GM12878 (cell line): ENCODE data around the gene CLEC1A. TPM values are rescaled to one million over a fixed set of nuclear protein-coding genes. Genes with fewer than 3 reads are reported as not detected.

Source experiments
- ATAC-seq: fragments of 200-7000 bp; cut with Tn5 transposase; 3 replicates; pipeline ENCODE4 v1.9.1; 2020; ENCODE audit warnings: mild to moderate bottlenecking, moderate library complexity
- BruUV-seq: library from RNA; stranded (reverse); fragments of 400-500 nt; replicated peaks from 2 replicates; lab custom pipeline; 2021; lab: Mats Ljungman, UMichigan
- CTCF ChIA-PET: fragments of 300-600 bp; sonication (Branson Sonifier 250); formaldehyde crosslinking; extraction: SDS; loops from one replicate; lab custom pipeline; 2021; ENCODE audit warnings: inconsistent platforms; lab: Yijun Ruan, JAX
- POLR2A ChIA-PET: fragments of 350-600 bp; formaldehyde crosslinking; extraction: SDS; loops from one replicate; lab custom pipeline; 2021; ENCODE audit warnings: inconsistent platforms; lab: Charles Lee
- RAD21 ChIA-PET: fragments of 300-600 bp; sonication (Branson Sonifier 250); formaldehyde crosslinking; loops from one replicate; lab custom pipeline; 2023; ENCODE audit warnings: antibody characterized with exemption; ENCODE audit not compliant: unreplicated experiment; lab: Charles Lee
- SMC1A ChIA-PET: fragments of 300-600 bp; sonication (Branson Sonifier 250); formaldehyde crosslinking; loops from one replicate; lab custom pipeline; 2023; ENCODE audit not compliant: unreplicated experiment, uncharacterized antibody; lab: Charles Lee
- DNase-seq: peaks from one replicate; pipeline ENCODE4 v3.0.0-alpha.2; 2011; ENCODE audit warnings: low read depth, low spot score
- FAIRE-seq: peaks from 3 replicates; lab custom pipeline; 2011; peaks lifted over from hg19 to GRCh38; lab: Jason Lieb, UNC
- H2AFZ ChIP-seq: 2 replicates; pipeline ENCODE4 v1.6.0; 2011; ENCODE audit warnings: low read depth, low read length, control low read depth; ENCODE audit not compliant: control insufficient read depth
- H3K27ac ChIP-seq: 2 replicates; pipeline ENCODE4 v1.5.1; 2011; ENCODE audit warnings: control low read depth; ENCODE audit not compliant: control insufficient read depth, insufficient read depth
- H3K27me3 ChIP-seq, 2 experiments: replicated peaks in 1 of 2; 2 replicates each; pipeline versions ENCODE4 v1.6.0 to v1.6.1; 2011; ENCODE audit warnings: low read length in 1 of 2; ENCODE audit not compliant: control insufficient read depth in 2 of 2, insufficient read depth in 2 of 2
- H3K36me3 ChIP-seq, 2 experiments: 2 replicates each; pipeline ENCODE4 v1.5.1; 2011; ENCODE audit warnings: low read length in 1 of 2; ENCODE audit not compliant: control insufficient read depth in 2 of 2, insufficient read depth in 2 of 2
- H3K4me1 ChIP-seq: 2 replicates; pipeline ENCODE4 v1.6.1; 2011; ENCODE audit warnings: mild to moderate bottlenecking, low read length, moderate library complexity, mixed read lengths; ENCODE audit not compliant: control insufficient read depth, insufficient read depth
- H3K4me2 ChIP-seq: 2 replicates; pipeline ENCODE4 v1.6.0; 2011; ENCODE audit warnings: control low read depth; ENCODE audit not compliant: control insufficient read depth, insufficient read depth
- H3K4me3 ChIP-seq: fragments of 200-600 bp; sonication (generic); 2 replicates; pipeline ENCODE4 v1.5.1; 2016
- H3K79me2 ChIP-seq: 2 replicates; pipeline ENCODE4 v1.6.0; 2011; ENCODE audit warnings: low read length; ENCODE audit not compliant: control insufficient read depth, insufficient read depth
- H3K9ac ChIP-seq: 2 replicates; pipeline ENCODE4 v1.8.0; 2011; ENCODE audit warnings: low read length, control low read depth, mixed read lengths; ENCODE audit not compliant: control insufficient read depth, insufficient read depth
- H3K9me3 ChIP-seq: replicated peaks from 3 replicates; pipeline ENCODE4 v1.5.1; 2011; ENCODE audit warnings: mild to moderate bottlenecking, low read length; ENCODE audit not compliant: control insufficient read depth, insufficient read depth
- H4K20me1 ChIP-seq: 2 replicates; pipeline ENCODE4 v1.6.0; 2011; ENCODE audit not compliant: control insufficient read depth, insufficient read depth
- ATF2 ChIP-seq: IDR thresholded peaks from 2 replicates; pipeline ENCODE4 v1.6.1; 2012; ENCODE audit warnings: low read length, inconsistent platforms
- BCL11A ChIP-seq: IDR thresholded peaks from 2 replicates; pipeline ENCODE4 v1.6.1; 2011; ENCODE audit warnings: low read depth, low read length
- CBX3 ChIP-seq: fragments of 200-600 bp; sonication (generic); IDR thresholded peaks from 2 replicates; pipeline ENCODE4 v1.6.1; 2016; ENCODE audit warnings: low read depth, borderline replicate concordance
- E4F1 ChIP-seq: fragments of 450-650 bp; IDR thresholded peaks from 2 replicates; pipeline ENCODE4 v1.6.1; 2018; ENCODE audit warnings: borderline replicate concordance, mild to moderate bottlenecking; ENCODE audit not compliant: partially characterized antibody
- IKZF1 ChIP-seq: fragments of 450-650 bp; conservative IDR thresholded peaks from 2 replicates; pipeline ENCODE4 v1.6.1; 2017; ENCODE audit warnings: antibody characterized with exemption, mild to moderate bottlenecking
- JUNB ChIP-seq: IDR thresholded peaks from 2 replicates; pipeline ENCODE4 v1.6.1; 2016; ENCODE audit warnings: antibody characterized with exemption, mild to moderate bottlenecking
- LARP7 ChIP-seq: fragments of 450-650 bp; IDR thresholded peaks from 2 replicates; pipeline ENCODE4 v1.6.1; 2017; ENCODE audit warnings: mild to moderate bottlenecking
- MLLT1 ChIP-seq: fragments of 450-650 bp; IDR thresholded peaks from 2 replicates; pipeline ENCODE4 v1.6.1; 2016; ENCODE audit warnings: mild to moderate bottlenecking
- POU2F2 ChIP-seq: IDR thresholded peaks from 3 replicates; pipeline ENCODE4 v1.6.1; 2011; ENCODE audit warnings: low read depth, mild to moderate bottlenecking, low read length, borderline replicate concordance
- RB1 ChIP-seq: fragments of 450-650 bp; formaldehyde crosslinking; IDR thresholded peaks from 2 replicates; pipeline ENCODE4 v1.6.1; 2017; ENCODE audit warnings: mild to moderate bottlenecking, borderline replicate concordance
- SPI1 ChIP-seq: IDR thresholded peaks from 2 replicates; pipeline ENCODE4 v1.6.1; 2011; ENCODE audit warnings: low read depth, mild to moderate bottlenecking, low read length, moderate library complexity, borderline replicate concordance; ENCODE audit not compliant: insufficient read depth
- SREBF1 ChIP-seq: IDR thresholded peaks from 2 replicates; pipeline ENCODE4 v1.6.1; 2012; ENCODE audit warnings: mild to moderate bottlenecking, low read length
- STAT1 ChIP-seq: fragments of 450-650 bp; conservative IDR thresholded peaks from 2 replicates; pipeline ENCODE4 v1.6.1; 2014; ENCODE audit warnings: antibody characterized with exemption, mild to moderate bottlenecking
- WGBS: methylation state at CpG from one replicate; pipeline ENCODE4 v1.1.6; 2016; ENCODE audit warnings: low lambda C conversion rate; ENCODE audit not compliant: insufficient replicate concordance, insufficient coverage; ENCODE audit errors: missing lambda C conversion rate; 5-methylcytosine and 5-hydroxymethylcytosine counted together
- in situ Hi-C: fragments of 300-500 bp; cut with MboI; formaldehyde crosslinking; loops from 9 replicates; pipeline ENCODE4 v1.14.3; 2018; ENCODE audit warnings: mixed read lengths
- intact Hi-C: fragments of 100-400 bp; cut with micrococcal nuclease; formaldehyde crosslinking; loops from one replicate; pipeline ENCODE4 v1.14.2; 2022; ENCODE audit not compliant: unreplicated experiment
- polyA plus RNA-seq, 11 experiments: library from polyadenylated mRNA; depleted of rRNA in 4 of 11; unstranded in 6 of 11; stranded (reverse) in 5 of 11; fragments of >200 nt; fragmentation: Nextera tagmentation in 4 of 11; fragmentation: Illumina TruSeq in 1 of 11; extraction: Ambion mirVana in 4 of 11; extraction: Trizol in 1 of 11; gene quantifications; 1 replicate in 1 of 11; 2 replicates in 10 of 11; pipeline versions ENCODE4 v1.2.1 to v1.2.3, GENCODE V29; 2011 to 2016; ENCODE audit warnings: inconsistent platforms in 2 of 11, missing spikeins in 2 of 11, low read depth in 1 of 11
- total RNA-seq, 4 experiments: library from RNA; depleted of rRNA in 3 of 4; stranded (reverse); fragments of >200 nt in 3 of 4; fragmentation: Illumina TruSeq in 1 of 4; extraction: Trizol in 1 of 4; gene quantifications; 2 replicates each; pipeline versions ENCODE4 v1.2.1 to v1.2.3, GENCODE V29; 2013 to 2021

Gene CLEC1A
- total and polyA plus RNA-seq, 10 of the 15 experiments (the other 5 are each of a cell fraction or from before 2014, with no cell fraction given): not detected

- TF ChIP-seq BCL11A: no peak
- 0 out of 2 replicates have a peak, but pooled peaks have one; percentile 13 for TF ChIP-seq ATF2
- no peak for TF ChIP-seq LARP7
- no peak for TF ChIP-seq SPI1
- TF ChIP-seq POU2F2: no peak
- TF ChIP-seq SREBF1: no peak
- peak; percentile 59; the same call in 1 of the 2 replicates for TF ChIP-seq JUNB
- TF ChIP-seq, all 136 proteins: peak for 7
Observed at GRCh38 chr12:10147714-10148403, 49.1 kb upstream of the CLEC1A start (continued).

GRCh38 chr12:10142976-10143589, 44.3 kb upstream of the CLEC1A start:
- Histone ChIP-seq H3K4me2 (no peak overlapping the region), H3K79me2 (no peaks in the 10 kb centered on the region), H3K4me1 (peaks cover 4% of the 10 kb centered on the region; the same call in 1 of the 2 replicates), H3K9ac (no peak overlapping the region), H3K4me3 (no peak overlapping the region), H2AFZ (no peak overlapping the region), H3K27ac (no peak overlapping the region), H3K9me3 (peaks cover 4% of the 10 kb centered on the region; the same call in 2 of the 3 replicates), H4K20me1 (no peaks in the 10 kb centered on the region), H3K27me3 (no peaks in the 10 kb centered on the region; a peak in 1 of 4 replicates), H3K36me3 (no peaks in the 10 kb centered on the region)
- ChIA-PET RAD21 (interaction anchor here (1.1 kb wide), 1 partner anchor 133 kb away, joined by 3 read pairs; no protein-coding TSS in a partner anchor), SMC1A (interaction anchor here (0.9 to 1.5 kb wide), 6 partner anchors 9 to 345 kb away, joined by 3 to 4 read pairs (median 3); no protein-coding TSS in a partner anchor), POLR2A (no interaction called here), CTCF (interaction anchor here (1.1 to 2.8 kb wide), 5 partner anchors 10 to 393 kb away, joined by 3 to 23 read pairs (median 4); partner anchors contain the start of gene CLEC12B)
- BruUV-seq: no TSS peak
- ATAC-seq (no peak), DNase-seq (no peak), FAIRE-seq (no peak)
- intact Hi-C loops (loop anchor here (5.0 kb wide), 1 partner anchor 396 kb away; no protein-coding TSS in a partner anchor), in situ Hi-C loops (loop anchor here (5.0 kb wide), 3 partner anchors 111 to 396 kb away; partner anchors contain the start of gene CLEC9A)
- WGBS: 0% methylated on average over 1 of the region's 1 CpG
- TF ChIP-seq CBX3: no peak
- no peak for TF ChIP-seq MLLT1
- TF ChIP-seq STAT1: no peak
- no peak for TF ChIP-seq E4F1
- TF ChIP-seq IKZF1: no peak
- no peak for TF ChIP-seq RB1
- TF ChIP-seq ATF2: no peak
